NCI-H446 (cell line): ENCODE data around the gene RYR2.
"Not testable (repeated sequence)": the region's sequence is repeated elsewhere in the genome, so short reads cannot be mapped to it uniquely, and the experiment has no call there.

ENCODE experiments used
- DNase-seq, 2 experiments: peaks; one replicate each; lab custom pipeline; 2025; lab: John Stamatoyannopoulos, UW

Gene RYR2

GRCh38 chr1:237258871-237259270 lies 216.9 kb downstream of the RYR2 start:
- no peak for DNase-seq

DNA sequence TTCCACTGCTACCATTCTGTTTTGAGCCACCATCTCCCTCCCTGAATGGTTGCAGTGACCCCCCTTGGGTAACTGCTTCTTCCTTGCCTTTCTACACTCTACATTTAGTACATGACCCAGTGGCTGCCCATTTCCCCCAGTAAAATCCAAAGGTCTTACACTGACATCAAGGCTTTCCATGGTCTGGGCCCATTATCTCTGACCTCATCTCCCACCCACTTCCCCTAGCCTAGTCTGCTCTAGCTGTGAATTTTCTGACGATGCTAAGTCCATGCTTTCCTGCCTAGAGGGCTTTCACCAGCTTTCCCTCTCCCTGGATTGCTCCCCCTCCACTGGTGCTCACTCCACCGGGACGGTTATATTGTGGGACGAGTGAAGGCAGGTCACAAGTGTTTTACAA lies 219.2 kb downstream of the RYR2 start:
- DNase-seq, result no peak

DNA sequence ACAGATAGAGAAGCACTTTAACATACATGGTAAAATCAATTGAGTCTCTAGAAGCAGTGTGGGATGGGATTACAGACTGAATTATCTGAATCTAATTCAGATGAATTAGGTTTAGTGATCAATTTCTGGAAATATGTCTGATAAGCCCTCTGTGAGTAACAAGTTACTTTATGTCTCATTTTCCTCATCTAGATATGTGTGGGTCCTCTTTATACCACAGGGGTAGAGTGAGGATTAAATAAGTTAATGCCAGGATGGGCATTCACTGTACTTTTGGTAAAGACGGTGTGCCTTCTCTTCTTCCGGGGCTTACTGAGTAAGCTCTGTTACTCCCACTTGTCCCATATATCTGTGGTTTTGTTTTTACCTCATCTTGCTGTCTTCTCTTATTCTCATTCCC lies 225.8 kb downstream of the RYR2 start:
- no peak for DNase-seq

GRCh38 chr1:237269938-237270337 lies 228.0 kb downstream of the RYR2 start:
- DNase-seq, result no peak

DNA sequence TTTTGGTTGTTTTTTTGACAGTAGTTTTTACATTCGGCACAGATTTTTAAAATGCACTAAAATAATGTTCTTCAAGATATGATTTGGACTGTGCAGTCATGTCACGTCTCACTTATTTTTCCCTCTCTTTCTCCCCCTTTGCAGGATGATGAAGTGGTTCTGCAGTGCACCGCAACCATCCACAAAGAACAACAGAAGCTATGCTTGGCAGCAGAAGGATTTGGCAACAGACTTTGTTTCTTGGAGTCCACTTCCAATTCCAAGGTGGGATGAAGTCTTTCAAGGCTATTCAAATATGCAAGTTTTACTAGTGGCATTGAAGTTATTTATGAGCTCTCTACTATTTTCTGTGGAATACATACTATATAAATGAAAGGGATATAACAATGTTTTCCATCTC lies 228.4 kb downstream of the RYR2 start:
- DNase-seq, result no peak

GRCh38 chr1:237277994-237278393 lies 236.0 kb downstream of the RYR2 start:
- not testable (repeated sequence) for DNase-seq

- DNase-seq, result no peak
Measured at GRCh38 chr1:237279629-237280028, 237.6 kb downstream of the RYR2 start.

GRCh38 chr1:237281481-237281880 lies 239.5 kb downstream of the RYR2 start:
- DNase-seq, result no peak

DNA sequence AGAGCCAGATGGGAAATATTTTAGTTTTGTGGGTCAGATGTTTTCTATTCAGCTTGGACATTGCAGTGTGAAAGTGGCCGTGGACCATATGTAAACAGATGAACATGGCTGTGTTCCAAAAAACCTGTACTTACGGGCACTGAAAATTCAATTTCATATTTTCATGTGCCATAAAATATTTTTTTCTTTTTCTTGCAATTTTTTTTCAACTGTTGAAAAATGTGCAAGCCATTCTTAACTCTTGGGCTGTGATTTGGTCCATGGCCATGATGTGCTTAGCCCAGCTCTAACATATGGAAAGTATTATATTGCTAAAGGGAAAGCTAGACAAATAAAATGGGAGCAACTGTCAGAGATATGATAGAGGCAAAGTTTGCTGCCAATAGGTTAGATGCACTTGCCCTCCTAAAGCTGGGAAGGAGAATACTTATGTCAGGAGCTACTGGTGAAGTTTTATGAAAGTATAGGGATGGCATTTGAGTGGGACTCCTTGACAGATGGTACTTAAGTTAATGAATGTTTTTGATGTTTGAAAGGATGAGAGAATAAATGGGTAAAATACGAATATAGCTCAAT lies 240.3 kb downstream of the RYR2 start:
- no peak for DNase-seq

DNA sequence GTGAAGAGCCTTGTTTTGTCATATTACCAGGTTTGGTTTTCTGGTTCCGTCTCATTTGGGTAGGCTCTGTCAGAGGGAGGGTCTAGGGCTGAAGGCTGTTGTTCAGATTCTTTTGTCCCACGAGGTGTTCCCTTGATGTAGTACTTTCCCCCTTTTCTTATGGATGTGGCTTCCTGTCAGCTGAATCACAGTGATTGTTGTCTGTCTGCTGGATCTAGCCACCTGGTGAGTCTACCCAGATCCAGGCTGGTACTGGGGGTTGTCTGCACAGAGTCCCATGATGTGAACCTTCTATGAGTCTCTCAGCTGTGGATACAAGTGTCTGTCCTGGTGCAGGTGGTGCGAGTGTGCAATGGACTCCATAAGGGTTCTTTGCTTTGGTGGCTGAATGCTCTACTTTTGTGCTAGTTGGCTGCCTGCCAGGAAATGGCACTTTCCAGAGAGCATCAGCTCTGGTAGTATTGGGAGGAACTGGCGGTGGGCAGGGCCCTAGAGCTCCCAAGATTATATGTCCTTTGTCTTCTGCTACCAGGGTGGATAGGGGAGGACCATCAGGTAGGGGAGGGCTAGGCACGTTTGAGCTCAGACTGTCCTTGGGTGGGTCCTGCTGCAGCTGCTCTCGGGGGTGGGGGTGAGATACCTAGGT lies 246.0 kb downstream of the RYR2 start:
- DNase-seq, result no peak

DNA sequence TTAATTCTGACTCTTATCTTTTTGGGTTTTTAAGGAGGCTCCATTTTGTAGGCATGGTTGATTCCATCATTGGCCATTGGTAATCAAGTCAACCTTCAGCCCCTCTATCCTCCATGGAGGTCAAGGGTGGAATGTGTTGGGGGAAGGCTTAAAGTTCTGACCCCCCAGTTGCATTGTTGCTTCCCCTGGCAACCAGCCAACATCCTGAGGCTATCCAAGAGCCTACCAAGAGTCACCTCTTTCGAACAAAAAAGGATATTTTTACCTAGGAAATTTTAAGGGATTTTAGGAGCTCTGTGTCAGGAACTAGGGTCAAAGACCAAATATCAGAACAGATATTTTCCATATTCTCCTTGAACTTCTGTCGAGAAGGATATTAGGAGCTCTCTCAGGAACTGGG lies 251.8 kb downstream of the RYR2 start:
- DNase-seq, result no peak

- DNase-seq, result no peak
Measured at GRCh38 chr1:237296861-237297260, 254.9 kb downstream of the RYR2 start.

DNA sequence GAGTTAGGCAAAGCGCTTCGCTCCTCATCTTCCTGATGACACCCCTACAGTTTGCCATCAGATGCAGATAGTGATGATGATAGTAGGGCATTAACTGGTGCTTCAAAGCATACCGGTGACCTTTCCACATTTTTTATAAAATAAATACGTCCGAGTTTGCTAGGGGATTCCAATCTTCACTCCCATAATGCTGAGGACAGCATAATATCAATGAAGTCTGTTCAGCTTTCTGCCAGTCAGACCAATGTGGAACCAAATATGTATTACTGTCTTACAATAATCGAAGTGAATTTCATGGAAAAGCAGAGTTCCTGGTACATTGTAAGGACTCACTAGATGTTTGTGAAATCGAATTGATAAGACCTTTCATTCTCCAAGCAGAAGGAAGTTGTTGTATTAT lies 258.7 kb downstream of the RYR2 start:
- no peak for DNase-seq

DNA sequence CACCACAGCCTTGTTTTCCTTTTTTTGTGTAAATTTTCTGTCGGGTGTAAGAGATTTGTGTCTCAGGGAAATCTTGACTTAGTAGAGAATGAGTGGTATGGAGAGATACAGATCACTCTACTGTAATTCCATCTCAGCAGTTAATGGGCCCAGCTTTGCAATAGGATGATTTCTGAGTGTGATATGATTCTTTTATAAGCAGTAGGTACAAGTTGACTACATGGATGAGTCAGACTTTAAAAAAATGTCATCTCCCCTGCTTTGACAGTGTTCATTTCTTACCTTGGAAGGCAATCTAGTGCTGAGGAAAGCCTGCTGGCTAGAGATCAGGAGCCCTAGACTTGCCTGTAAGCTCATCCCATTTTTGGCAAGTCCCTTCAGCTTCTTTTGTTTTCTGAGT lies 261.9 kb downstream of the RYR2 start:
- no peak for DNase-seq

DNA sequence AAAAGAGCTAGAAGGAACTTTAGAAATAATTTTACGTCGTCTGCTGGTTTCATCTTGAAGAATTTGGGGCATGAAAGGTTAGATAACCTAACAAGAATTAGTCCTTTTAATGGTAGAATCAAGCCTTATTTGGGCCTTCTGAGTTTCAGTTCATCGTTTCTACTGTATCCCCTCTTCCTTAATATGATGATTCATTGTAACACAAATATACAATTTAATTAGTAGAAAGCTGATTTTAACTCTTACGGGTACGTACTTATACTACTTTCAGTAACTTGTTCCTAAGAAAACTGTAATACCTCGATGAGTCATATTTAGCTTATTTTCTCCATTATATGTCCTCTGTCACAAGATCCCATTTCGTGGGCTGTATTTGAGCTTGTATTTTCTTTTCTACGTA lies 264.7 kb downstream of the RYR2 start:
- DNase-seq, result no peak

DNA sequence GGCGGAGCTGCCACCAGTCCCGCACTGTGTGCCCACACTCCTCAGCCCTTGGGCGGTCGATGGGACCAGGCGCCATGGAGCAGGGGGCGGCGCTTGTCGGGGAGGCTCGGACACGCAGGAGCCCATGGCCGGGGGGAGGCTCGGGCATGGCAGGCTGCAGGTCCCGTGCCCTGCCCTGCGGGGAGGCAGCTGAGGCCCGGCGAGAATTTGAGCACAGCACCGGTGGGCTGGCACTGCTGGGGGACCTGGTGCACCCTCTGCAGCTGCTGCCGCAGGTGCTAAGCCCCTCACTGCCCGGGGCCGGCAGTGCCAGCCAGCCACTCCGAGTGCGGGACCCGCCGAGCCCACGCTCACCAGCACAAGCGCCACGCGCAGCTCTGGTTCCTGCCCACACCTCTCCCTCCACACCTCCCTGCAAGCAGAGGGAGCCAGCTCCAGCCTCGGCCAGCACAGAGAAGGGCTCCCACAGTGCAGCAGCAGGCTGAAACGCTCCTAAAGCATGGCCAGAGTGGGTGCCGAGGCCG lies 267.7 kb downstream of the RYR2 start:
- DNase-seq, result no peak

GRCh38 chr1:237316352-237316751 lies 274.4 kb downstream of the RYR2 start:
- DNase-seq, result no peak

DNA sequence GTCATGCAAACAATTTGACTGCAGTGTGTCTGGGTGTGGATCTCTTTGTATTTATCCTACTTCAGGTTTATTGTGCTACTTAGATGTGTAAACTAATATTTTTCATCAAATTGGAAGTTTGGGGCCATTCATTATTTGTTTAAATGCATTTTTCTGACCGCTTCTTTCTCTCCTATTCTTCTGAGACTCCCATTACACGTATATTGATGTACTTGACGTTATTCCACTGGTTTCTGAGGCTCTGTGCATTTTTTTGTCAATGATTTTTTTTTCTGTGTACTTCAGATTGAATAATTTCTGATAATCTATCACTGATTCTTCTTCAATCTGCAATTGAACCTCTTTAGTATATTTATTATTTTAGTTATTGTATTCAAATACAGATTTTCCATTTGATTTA lies 276.8 kb downstream of the RYR2 start:
- DNase-seq, result no peak

GRCh38 chr1:237320890-237321289 lies 278.9 kb downstream of the RYR2 start:
- no peak for DNase-seq

GRCh38 chr1:237324226-237324625 lies 282.2 kb downstream of the RYR2 start:
- no peak for DNase-seq

- DNase-seq, result no peak
Measured at GRCh38 chr1:237327061-237327460, 285.1 kb downstream of the RYR2 start.

DNA sequence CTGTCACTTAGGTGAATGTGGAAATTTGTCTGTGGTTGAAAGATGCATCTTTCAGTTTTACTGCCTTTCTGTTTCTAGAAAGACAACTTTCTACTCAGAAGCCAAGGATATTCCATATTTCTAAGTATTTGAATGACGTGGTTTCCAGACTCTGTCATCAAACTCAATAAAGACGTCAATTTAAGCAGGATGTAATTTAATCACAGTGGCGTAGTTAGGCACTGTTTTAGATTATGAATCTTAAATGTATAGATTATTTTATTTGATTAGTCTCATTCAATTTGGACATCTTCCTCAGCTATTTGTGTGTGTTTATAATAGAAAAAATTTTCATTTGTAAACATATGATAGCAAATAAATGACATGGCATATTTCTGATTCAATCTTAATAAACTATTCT lies 298.9 kb downstream of the RYR2 start:
- DNase-seq, result no peak

GRCh38 chr1:237341391-237341790 lies 299.4 kb downstream of the RYR2 start:
- no peak for DNase-seq

- no peak for DNase-seq
Measured at GRCh38 chr1:237342730-237343129, 300.7 kb downstream of the RYR2 start.
